ENCODE measurements around the gene PCK2.
A peak's percentile ranks its signal among the peaks of the same experiment; 100 is the strongest.

Gene PCK2

DNA sequence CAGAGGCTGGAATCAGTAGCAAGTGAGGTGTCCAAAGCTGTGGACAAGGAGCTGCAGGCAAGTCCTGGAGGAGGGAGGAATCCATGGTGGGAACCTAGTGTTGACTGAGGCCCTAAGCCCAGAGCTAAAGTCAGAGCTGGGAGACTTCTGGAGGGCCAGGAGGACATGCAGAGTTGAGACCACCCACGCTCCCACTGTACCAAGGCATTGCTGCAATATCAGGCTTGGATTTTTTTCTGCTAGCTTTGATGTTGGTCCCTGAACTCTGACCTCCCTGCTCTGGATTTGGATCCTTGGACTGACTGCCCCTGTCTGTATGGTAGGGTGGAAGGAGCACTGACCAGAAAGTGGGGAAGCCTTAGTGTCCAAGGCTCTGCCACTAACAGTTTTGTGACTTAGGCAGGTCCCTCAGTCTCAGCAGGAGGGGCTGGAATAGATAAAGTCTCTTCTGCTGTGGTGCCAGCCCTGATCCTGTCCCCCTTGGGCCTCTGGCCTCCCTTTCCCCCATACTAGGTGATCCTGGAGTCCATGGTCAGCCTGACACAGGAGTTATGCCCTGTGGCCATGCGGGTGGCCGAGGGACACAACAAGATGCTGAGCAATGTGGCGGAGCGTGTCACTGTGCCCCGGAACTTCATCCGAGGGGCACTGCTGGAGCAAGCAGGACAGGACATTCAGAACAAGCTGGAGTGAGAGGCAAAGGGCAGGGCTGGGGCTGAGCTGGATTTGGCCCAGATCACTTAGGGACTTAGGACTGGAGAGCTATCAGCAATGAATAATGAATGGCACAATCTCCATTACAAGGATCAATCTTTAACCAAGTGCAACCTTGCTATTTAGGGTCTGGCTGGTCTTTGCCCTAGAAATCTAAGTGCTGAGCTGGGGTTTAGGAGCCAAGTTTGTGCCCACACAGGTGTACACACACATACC is 32.9 kb upstream of the PCK2 start:
- no peak for DNase-seq (ENCODE audit: low read depth in 2 of 2)

DNA sequence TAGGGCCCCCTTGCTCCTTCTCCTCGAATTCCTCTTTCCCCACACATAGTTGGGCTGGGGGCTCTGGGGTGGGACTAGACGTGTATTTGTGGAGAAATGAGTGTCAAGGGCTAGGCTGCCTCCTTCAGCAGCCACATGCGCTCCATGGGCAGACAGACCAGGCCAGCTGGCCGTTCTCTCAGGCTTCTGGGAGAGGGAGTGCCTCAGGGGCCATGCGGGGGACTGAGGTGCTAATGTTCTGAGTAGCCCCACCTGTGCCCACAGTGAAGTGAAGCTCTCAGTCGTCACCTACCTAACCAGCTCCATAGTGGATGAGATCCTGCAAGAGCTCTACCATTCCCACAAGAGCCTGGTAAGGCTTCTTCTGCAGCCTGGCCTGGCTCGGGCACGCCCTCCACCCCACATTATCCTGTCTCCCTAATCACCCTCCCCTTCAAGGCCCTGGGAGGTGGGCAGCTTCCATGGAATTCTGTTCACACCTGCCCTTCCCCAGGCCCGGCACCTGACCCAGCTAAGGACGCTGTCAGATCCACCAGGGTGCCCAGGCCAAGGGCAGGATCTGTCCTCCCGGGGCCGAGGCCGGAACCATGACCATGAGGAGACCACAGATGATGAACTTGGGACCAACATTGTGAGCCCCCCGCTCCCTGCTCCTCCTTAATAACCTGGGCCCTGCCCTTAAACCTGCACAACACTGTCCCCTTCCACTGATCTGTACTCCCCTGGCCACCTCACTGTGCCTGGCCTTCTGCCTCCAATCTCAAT is 31.7 kb upstream of the PCK2 start:
- DNase-seq (ENCODE audit: low read depth in 2 of 2) = no peak

DNA sequence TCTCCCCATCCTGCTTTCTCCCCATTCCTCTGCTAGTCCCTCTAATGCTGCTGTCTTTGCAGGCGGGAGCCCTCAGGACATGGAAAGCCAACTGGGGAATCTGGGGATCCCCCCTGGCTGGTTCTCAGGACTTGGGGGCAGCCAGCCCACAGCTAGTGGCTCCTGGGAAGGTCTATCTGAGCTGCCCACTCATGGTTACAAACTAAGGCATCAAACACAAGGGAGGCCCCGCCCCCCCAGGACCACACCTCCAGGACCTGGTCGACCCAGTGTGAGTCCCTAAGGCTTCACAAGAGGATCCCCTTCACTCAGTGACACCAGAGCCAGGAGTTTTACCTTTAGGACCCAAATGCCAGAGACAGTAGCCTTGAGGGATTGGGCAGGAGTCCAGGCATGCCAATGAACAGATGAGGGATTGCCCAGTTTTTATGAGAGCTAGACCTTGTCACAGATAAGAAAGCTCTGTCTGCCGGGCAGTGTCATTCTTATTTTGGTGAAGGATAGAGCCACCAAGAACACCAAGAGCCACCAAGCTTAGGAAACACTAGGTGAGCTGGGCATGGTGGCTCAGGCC is 30.8 kb upstream of the PCK2 start:
- DNase-seq (ENCODE audit: low read depth in 2 of 2) = no peak

DNA sequence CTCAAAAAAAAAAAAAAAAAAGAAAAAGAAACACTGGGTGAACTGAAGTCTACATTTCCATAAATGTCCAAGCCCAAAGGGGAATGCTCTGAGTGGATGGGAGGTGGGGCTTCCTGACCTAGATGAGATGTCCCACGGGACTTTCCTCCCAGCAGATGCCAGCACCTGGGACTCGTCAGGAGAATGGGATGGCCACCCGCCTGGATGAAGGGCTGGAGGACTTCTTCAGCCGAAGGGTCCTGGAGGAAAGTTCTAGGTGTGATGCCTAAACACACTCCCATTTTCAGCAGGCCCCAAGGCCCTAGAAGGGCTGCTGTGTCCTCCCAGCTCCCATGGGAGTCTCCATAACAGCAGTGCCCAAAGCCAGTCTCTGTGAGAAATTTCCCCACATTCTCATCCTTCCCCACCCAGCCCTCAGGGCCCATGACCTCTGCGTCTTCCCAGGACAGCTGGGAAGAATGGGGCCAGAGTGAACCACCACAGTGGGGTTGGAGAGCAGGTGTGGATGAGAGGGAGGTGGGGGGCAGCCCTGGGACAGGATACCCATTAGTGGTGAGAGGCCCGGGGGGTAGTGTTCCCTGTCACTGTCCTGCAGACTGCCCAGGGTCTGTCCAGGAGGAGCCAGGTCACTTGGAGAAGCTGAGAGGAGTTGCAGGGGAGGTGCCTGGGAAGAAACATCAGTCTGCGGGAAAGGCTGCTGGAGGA is 29.9 kb upstream of the PCK2 start:
- DNase-seq (ENCODE audit: low read depth in 2 of 2) = no peak

DNA sequence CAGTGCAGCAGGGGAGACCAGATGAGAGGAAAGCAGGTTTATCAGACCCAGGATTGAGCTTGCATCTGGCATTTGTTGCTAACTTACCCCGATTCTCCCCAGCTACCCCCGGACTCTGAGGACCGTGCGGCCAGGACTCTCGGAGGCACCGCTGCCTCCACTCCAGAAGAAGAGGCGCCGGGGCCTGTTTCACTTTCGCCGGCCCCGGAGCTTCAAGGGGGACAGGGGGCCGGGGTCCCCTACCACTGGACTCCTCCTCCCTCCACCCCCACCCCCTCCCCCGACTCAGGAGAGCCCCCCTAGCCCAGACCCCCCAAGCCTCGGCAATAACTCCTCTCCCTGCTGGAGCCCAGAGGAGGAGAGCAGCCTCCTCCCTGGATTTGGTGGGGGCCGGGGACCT is 29.3 kb upstream of the PCK2 start:
- no peak for DNase-seq (ENCODE audit: low read depth in 2 of 2)

DNA sequence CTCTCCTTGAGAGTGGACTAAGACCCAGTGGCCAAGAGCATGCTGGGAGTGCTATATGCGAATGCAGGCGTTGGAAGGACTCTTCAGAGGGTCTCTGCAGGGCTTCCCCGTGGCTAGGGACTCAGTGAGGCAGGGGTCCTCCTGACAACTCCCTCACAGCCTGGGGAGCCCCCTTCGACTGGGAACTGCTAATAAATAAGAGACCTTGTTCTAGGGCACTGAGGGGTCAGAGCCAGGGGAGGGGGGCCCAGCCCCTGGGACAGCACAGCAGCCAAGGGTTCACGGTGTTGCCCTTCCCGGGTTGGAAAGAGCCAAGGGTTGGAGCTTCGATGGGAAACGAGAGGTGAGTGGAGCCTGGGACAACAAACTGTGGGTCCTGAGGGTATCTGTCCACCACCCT is 28.7 kb upstream of the PCK2 start:
- DNase-seq (ENCODE audit: low read depth in 2 of 2) = no peak

DNA sequence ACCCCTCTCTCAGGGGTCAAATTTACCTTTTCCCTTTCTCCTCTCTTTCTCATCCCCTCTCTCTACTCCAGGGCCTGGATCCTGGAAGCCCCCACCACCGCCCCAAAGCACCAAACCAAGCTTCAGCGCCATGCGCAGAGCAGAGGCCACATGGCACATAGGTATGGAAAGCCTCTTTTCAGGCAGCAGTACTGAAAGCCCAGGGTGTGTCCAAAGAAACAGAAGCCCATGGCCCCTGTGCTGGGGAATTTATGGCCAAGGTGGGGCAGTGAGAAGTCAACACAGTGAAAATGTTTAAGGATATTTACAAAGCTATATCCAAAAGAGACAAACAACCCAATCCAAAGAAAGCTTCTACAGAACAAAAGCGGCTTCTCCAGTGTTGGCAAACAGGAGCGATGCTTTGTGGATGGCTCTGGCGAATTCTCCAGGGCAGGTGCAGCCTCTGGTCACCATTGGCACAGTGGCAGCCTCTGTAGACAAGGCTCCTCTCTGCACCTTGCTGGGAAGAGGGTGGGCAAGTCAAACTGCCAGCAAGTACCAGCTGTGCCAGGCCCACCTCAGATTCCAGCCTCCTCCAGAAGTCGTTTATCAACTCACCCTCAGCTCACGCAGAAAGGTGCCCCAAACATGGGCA is 27.5 kb upstream of the PCK2 start:
- DNase-seq (ENCODE audit: low read depth in 2 of 2) = no peak

DNA sequence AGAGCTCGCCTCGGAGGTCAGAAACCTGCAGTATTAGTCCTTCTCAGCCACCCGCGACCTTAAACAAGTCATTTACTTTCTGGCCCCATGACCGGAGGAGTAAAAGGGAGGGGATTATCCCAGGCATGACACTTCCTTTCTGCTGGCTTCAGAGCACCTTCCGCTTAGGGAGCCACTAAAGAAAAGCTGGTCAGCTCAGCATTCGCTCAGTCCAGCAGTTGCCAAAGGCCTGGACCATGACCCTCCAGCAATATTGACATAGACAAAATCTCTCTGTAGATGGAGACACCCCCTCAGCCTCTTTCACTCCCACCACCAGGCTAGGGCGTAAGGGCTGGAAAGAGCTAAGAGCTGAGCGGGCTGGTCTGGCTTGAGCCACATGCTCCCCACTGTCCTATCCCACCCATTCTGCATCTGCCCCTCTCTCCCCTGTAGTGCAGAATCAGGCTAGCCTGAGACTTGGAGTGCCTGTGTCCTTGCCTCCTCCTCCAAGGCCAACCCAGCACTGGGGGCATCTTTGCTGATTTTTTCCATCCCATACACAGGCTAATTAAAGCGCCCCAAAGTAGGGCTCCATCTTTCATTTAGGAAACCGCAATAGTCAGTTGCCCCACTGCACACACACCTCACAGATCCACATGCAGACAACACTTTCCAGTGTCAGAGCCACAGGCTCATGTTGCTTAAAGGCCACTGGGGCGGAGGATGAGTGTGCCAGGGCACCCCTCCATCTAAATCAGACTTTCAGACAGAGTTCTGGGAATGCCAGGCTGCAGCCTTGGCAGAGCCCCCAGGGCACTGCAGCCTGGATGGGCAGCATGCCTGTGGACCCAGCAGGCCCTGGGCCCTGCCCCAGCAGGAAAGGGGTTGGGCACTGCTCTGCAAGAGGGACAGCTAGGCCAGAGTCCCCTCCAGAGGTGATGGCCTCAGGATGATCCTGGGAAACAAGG is 26.7 kb upstream of the PCK2 start:
- no peak for DNase-seq (ENCODE audit: low read depth in 2 of 2)

DNA sequence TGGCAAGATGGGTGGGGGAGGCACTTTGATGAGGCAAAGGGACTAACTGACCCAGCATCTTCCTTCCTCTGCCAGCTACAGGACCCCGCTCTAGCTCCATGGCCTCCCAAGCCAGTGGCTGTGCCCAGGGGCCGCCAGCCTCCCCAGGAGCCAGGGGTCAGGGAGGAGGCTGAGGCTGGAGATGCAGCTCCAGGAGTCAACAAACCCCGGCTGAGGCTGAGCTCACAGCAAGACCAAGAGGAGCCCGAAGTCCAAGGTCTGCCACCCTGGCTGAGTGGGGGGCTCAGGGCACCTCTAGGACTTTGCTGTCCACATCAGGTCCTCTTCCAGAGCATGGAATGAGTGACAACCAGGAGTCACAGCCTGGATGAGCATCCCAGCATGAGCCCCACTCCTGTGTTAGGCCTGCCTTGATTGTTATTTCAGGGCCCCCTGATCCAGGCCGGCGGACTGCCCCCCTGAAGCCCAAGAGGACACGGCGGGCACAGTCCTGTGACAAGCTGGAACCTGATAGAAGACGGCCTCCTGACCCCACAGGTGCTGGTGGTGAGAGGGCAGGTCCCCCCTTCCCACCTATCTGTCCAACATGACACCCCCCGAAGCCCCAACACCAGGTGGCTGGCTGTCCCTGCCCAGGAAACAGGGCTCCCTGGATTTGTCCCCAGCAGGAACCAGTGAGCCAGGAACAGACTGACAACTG is 25.2 kb upstream of the PCK2 start:
- DNase-seq (ENCODE audit: low read depth in 2 of 2) = no peak

DNA sequence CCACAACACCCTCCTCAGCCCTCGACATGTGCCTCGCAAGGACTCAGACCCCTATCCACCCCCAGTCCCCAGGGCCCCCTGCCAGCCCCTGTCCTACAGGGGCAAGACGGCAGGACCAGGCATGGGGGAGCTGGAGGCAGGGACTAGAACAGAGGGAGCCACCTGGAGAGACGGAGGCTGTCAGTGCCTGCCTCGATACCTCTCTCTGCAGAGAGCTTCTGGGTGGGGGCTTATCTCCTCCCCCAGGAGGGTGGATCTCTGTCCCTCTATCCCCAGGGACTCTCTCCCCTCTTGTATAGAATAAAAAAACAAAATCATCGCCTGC is 24.7 kb upstream of the PCK2 start:
- DNase-seq (ENCODE audit: low read depth in 2 of 2) = no peak

DNA sequence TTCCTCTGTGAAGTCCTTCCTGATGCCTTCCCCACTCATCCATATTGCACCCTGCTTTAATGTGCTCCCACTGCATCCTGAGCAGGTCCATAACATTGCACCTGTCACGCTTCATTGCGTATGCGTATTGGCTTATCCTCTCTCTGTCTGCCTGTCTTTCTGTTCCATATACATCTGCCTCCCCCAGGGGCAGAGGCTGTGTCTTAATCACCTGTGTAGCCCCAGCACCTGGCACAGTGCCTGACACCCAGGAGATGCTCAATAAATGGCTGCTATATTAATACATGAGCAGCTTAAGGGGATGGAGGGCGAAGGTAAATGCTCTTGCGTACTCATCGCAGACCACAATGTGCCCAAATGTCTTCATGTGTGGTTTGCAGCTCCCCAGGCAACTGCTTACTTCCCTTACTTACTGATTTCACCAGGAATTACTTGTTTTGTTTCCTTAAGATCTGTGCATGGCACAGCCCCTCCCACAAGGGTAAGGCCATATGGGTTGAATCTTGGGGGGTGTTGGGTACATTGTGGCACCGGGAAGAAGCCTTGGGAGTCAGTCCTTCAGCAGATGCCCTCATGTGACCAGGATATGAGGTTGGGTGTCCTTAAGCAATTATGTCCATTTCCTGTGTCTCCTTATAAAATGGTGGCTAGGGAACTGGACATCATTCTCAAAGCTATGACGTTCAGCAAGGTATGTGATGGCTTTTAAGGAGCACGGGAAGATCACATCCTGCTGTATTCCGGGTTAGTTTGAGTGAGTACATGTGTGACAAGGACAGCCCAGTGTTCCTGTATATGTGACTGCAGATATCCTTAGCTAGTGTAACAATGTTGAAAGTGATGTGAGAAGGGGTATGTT is 23.6 kb upstream of the PCK2 start:
- no peak for DNase-seq (ENCODE audit: low read depth in 2 of 2)

DNA sequence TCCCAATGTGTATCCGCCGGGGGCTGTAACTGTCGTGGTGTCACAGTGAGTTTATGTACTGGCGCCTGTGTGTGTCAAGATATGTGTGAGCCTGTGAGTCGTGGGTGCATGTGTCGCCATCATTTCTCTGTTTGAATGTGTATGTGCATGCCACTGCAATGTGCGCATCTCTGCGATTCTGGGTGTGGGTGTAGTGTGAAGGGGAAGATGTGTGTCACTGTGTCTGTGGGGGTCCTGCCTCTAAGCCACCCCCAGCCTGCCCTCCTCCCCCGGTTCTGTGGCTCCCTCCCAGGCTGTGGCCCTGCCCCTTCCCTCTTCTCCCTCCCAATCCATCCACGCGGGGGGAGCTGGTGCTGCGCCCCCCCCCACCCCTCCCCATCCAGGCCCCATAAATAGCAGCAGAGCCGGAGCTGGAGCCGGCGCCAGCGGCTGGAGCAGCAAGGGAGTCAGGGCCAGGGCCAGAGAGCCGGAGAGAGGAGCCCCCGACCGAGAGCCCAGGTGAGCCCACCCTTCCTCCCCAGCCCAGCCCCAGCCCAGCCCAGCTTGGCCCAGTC is 22.9 kb upstream of the PCK2 start, which contains the start of gene CPNE6:
Gene CPNE6 (plus strand): TSS at position 419 of the 554 bp plus-strand sequence. CDS start 1,375 bp downstream, outside the sequence.
- DNase-seq (ENCODE audit: low read depth in 2 of 2) = peak; percentile 45 to 50

DNA sequence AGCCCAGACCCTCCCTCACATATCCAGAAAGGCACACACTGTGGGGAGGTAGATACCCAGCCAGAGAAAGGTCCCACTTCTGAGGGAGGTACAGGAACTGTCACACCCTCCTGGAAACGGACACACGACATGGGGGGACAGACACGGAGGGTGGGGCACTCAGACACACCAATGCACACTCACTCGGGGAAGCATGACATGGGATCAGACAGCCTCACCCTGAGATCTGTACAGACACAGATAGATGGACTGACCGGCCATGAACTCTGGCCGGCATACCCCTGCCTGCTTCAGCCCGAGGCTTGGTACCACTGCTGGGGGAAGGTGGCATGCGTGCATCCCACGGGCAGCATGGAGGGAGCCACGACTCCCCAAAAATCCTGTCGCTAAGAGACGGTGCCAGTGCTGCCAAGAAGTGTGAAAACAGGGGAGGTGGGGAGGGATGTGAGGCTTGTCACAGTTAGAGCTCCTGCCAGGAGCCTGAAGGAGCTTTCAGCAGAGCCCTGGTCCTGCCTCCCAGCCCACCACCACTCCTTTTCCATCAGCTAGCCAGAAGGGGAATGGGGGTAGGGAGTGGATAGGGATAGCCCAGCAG is 22.2 kb upstream of the PCK2 start:
- no peak for DNase-seq (ENCODE audit: low read depth in 2 of 2)

DNA sequence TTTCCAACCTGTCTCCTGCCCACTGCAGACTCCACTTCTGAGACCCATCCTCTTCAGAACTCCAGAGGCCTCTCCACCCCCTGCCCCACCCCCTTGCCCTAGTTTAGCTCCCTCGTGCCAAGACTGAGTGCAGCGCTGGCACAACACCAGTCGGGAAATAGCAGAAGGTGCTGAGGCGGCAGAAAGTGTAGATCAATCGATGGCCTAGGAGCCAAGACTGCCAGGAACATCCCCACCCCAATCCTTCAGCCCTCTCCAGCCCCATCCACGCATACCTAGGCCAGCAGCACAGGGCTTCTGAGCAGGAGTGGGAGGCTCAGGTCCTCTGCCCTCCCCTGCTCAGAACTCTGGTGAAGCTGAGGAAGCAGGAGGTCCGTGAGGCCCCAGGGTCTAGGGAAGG is 21.7 kb upstream of the PCK2 start:
- no peak for DNase-seq (ENCODE audit: low read depth in 2 of 2)

DNA sequence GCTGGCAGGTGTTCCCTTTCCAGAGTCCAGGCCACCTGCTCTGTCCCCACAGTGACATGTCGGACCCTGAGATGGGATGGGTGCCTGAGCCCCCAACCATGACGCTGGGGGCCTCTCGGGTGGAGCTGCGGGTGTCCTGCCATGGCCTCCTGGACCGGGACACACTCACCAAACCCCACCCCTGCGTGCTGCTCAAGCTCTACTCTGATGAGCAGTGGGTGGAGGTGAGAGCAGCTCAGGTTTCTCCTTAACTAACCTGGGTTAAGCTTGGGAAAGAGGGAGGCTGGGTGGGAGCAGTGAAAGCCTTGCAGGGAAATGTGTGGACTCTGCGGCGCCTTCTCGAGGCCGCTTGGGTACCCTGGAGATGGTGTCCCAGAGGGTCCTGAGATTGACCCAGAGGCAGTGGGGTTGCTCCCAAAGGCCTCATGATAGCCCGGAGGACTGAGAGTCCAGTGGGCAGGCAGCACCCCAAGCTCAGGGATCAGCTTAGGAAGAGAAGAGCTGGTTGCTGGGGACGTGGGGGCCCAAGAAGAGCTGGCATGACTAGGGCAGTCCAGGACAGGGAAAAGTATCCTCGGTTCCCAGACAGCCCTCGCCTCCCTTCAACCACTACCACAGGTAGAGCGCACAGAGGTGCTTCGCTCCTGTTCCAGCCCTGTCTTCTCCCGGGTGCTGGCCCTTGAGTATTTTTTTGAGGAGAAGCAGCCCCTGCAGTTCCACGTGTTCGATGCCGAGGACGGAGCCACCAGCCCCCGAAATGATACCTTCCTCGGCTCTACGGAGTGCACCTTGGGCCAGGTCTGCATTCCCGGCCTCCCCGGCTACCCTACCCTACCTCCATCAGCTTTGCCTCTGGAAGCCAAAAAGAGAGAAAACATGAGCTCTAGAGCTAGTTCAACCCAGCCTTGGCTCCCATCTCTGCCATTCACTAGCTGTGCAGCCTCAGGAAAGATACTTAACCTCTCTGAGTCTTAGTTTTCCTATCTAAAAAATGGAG is 20.9 kb upstream of the PCK2 start:
- DNase-seq (ENCODE audit: low read depth in 2 of 2) = no peak

DNA sequence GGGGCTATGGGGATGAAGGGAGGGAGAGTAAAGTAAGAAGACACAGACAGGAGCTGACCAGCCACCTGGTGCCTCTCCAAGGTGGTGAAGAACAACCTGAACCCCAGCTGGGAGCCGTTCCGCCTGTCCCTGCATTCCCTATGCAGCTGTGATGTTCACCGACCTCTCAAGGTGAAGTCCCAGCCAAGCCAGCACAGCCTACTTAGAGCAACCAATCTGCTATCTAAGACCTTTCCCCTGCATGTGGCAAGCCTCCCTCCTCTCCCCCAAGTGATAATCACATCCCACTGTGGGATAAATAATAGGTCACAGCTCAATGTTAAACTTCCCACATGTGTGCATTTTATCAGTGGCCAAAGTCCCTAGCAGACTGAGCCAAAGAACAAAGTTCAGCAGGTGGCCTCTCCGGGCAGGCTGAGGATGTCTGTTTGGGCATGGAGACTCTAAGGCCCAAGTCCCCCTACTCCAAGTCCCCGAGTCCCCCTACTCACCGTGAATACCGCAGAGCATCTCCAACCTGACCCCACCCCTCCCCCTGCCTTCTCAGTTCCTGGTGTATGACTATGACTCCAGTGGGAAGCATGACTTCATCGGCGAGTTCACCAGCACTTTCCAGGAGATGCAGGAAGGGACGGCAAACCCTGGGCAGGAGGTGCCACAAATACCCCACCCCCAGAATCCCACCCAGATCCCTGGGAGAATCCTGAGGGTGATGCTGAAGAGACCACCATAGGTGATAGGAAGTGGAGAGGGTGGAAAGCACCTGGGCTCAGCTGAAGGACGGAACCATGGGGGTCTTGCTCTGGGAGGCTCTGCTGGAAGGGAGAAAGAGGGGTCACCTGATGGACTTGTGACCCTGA is 19.3 kb upstream of the PCK2 start:
- DNase-seq (ENCODE audit: low read depth in 2 of 2) = no peak
